ENCODE data around the gene LIN28A. TPM values are rescaled to one million over a fixed set of nuclear protein-coding genes. Genes with fewer than 3 reads are reported as not detected.

Gene LIN28A
- total RNA-seq, 2 donors from 2014 or later: not detected

DNA sequence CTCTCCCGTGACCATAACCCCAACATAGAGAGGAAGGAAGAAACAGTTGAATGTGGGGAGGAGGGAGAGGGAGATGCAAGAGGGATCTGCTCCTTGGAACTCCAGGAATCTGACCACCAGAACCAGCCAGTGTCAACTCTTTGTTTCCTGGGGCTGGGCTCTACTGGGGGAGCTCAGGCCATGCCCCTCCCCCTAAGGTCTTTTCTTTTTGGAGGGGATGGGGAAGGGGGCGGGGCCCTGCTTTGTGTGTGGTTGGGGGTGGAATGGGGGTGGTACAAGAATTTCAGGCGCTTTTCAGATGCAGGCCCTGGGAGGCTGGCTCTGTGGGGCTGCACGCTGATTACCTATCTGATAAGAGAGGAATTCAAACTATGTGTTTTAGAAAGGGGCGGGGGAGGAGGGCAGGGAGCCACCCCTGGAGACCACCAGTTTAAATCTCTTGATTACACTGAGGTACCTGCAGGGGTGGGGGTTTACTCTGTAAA is 8.3 kb downstream of the LIN28A start:
- TF ChIP-seq, protein P1, sequence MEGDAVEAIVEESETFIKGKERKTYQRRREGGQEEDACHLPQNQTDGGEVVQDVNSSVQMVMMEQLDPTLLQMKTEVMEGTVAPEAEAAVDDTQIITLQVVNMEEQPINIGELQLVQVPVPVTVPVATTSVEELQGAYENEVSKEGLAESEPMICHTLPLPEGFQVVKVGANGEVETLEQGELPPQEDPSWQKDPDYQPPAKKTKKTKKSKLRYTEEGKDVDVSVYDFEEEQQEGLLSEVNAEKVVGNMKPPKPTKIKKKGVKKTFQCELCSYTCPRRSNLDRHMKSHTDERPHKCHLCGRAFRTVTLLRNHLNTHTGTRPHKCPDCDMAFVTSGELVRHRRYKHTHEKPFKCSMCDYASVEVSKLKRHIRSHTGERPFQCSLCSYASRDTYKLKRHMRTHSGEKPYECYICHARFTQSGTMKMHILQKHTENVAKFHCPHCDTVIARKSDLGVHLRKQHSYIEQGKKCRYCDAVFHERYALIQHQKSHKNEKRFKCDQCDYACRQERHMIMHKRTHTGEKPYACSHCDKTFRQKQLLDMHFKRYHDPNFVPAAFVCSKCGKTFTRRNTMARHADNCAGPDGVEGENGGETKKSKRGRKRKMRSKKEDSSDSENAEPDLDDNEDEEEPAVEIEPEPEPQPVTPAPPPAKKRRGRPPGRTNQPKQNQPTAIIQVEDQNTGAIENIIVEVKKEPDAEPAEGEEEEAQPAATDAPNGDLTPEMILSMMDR (IDR thresholded peaks at IDR 0.05): no peak
- no peaks in the 10 kb centered on the region for H3K9me3 ChIP-seq
- H3K4me1 ChIP-seq (ENCODE audit: control insufficient read depth in 1 of 2, low read depth in 2 of 2): no peaks in the 10 kb centered on the region
- no peak overlapping the region for H3K4me3 ChIP-seq
- no peaks in the 10 kb centered on the region for H3K36me3 ChIP-seq
- no peak for ATAC-seq (ENCODE audit: insufficient number of reproducible peaks, low FRiP score, low read depth)
- no peak overlapping the region for H3K27ac ChIP-seq
- peaks cover 5% of the 10 kb centered on the region for H3K27me3 ChIP-seq (replicated peaks; ENCODE audit: insufficient read depth)
- DNase-seq (ENCODE audit: low spot score): no peak

DNA sequence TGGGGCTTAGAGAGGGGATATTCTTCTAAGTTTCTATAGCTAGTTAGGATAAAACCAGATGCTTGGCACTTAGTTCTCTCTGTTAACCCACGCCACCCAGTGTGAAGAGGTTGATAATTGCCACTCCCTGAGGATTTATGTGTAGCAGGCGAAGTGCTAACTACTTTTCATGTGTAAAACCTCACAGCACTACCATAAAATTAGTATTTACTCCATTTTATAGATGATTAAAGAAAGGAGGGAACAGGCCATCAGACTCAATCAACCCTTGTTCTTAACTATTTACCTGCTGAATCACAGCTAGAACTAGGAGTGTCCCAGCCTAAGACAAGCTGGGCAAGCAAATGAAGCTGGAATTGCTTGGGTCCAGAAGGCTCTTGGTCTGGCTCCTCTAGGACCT is 8.9 kb downstream of the LIN28A start:
- no peak overlapping the region for H3K4me3 ChIP-seq
- TF ChIP-seq, protein P1 (IDR thresholded peaks at IDR 0.05): no peak
- no peak overlapping the region for H3K27ac ChIP-seq
- H3K4me1 ChIP-seq (ENCODE audit: control insufficient read depth in 1 of 2, low read depth in 2 of 2): no peaks in the 10 kb centered on the region
- no peak for DNase-seq (ENCODE audit: low spot score)
- H3K36me3 ChIP-seq: no peaks in the 10 kb centered on the region
- ATAC-seq (ENCODE audit: insufficient number of reproducible peaks, low FRiP score, low read depth): no peak
- H3K27me3 ChIP-seq (replicated peaks; ENCODE audit: insufficient read depth): no peaks in the 10 kb centered on the region
- H3K9me3 ChIP-seq: no peaks in the 10 kb centered on the region

DNA sequence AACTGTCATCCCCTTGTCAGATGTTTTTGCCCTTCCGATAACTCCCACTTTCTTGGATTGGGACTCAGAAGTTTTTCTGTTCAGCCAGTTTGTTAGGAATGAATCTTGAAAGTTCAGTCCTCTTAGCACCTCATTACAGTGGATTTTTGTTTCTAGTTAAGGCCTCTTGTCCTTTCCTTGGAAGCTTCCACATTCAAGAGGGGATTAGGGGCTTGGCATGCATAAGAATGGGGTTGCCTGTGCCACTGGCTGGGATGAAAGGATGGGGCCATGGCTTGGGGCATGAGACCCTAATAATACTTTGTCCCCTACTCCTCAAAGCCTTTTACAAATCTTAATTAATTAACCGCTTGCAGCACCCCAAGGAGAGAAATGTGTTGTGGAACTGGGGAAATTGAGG is 19.1 kb downstream of the LIN28A start:
- Histone ChIP-seq H3K4me1 (ENCODE audit: control insufficient read depth in 1 of 2, low read depth in 2 of 2) (peaks cover 11 to 24% of the 10 kb centered on the region in 2 donors), H3K9me3 (no peaks in the 10 kb centered on the region), H3K4me3 (no peak overlapping the region), H3K36me3 (no peaks in the 10 kb centered on the region), H3K27ac (no peak overlapping the region), H3K27me3 (replicated peaks; ENCODE audit: insufficient read depth) (no peaks in the 10 kb centered on the region)
- DNase-seq (ENCODE audit: low spot score) (no peak), ATAC-seq (ENCODE audit: insufficient number of reproducible peaks, low FRiP score, low read depth) (no peak)
- TF ChIP-seq, protein P1 (IDR thresholded peaks at IDR 0.05): no peak

DNA sequence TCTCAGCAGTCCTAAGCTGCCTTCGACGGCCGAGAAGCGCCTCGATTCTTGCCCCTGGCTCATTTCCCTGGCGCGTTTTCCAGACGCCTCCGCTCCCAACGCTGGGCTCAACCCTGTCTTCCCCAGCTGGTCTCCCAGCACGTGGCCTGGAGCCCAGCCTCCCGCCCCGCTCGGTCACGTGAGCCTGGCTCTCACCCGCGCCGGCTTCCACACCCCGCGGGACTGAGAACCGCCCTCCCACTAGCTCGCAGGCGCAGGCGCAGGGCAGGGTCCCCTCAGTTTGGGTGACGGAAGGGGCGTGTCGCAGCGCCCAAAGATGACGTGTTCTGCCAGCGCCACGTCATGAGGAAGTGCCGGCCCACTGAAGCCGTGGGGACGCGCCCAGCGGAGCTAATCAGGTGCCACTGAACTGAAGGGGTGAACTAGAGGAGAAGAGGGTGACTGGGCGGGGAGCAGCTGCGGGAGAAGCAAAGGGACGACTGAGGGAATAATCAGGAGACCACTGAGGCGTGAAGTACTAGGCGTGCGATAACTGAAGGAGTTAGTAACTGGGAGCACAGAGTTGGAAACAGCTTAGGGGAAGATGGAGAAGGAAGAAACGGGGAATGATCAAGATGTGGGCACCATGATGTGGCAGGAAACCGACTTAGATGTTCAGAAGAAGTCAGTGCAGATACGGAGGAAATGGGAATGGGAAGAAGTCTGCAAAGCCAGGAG is 21.5 kb downstream of the LIN28A start, which contains the start of gene DHDDS:
TSS of gene DHDDS (plus strand) at position 343 of the 717 bp plus-strand sequence. CDS start 625 bp downstream, outside the sequence.
- DNase-seq (ENCODE audit: low spot score): peak; percentile 92

DNA sequence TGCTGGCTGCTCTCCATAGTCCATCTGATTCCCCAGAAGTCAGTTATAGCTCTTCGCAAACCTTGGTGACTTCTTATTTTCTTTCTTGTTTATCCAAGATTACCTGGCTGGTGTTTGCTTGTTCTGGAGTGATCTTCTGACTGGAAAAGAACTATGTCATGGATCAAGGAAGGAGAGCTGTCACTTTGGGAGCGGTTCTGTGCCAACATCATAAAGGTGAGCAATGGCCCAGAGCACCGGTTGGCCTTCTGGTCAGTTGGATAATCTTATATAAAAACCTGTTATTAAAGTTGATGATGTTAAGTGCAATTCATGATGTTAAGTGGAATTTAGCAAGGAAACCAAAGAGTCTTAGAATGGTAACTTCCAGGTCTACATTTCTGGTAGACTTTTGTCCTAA is 22.2 kb downstream of the LIN28A start:
- H3K27me3 ChIP-seq (replicated peaks; ENCODE audit: insufficient read depth): no peaks in the 10 kb centered on the region
- TF ChIP-seq, protein P1 (IDR thresholded peaks at IDR 0.05): no peak
- DNase-seq (ENCODE audit: low spot score): no peak
- H3K27ac ChIP-seq: peak overlapping the region; percentile 59 to 68
- peak overlapping the region; percentile 84 for H3K4me3 ChIP-seq
- ATAC-seq (ENCODE audit: insufficient number of reproducible peaks, low FRiP score, low read depth): no peak
- no peaks in the 10 kb centered on the region for H3K9me3 ChIP-seq
- H3K36me3 ChIP-seq: peaks cover 11% of the 10 kb centered on the region
- H3K4me1 ChIP-seq (ENCODE audit: control insufficient read depth in 1 of 2, low read depth in 2 of 2): peaks cover 11 to 27% of the 10 kb centered on the region in 2 donors

More for the DNA sequence above, 21.5 kb downstream of the LIN28A start, which contains the start of gene DHDDS:
- peak; percentile 96 for ATAC-seq (ENCODE audit: insufficient number of reproducible peaks, low FRiP score, low read depth)
- Histone ChIP-seq H3K4me1 (ENCODE audit: control insufficient read depth in 1 of 2, low read depth in 2 of 2) (peaks cover 11 to 27% of the 10 kb centered on the region in 2 donors), H3K36me3 (peaks cover 5% of the 10 kb centered on the region), H3K27me3 (replicated peaks; ENCODE audit: insufficient read depth) (no peaks in the 10 kb centered on the region), H3K27ac (peak within 1 kb of the TSS; percentile 59 to 68), H3K9me3 (no peaks in the 10 kb centered on the region), H3K4me3 (peak within 1 kb of the TSS; percentile 84)
- TF ChIP-seq, protein P1 (IDR thresholded peaks at IDR 0.05): no peak
